Stomach (tissue), 9 donors: ENCODE measurements around the gene TRPM4. TPM values are rescaled to one million over a fixed set of nuclear protein-coding genes. Genes with fewer than 3 reads are reported as not detected.

Experiments used
- DNase-seq, 2 donors: peaks; one replicate each; pipeline versions ENCODE4 v3.0.0 to v3.0.0-alpha.2; 2013 to 2019
- H3K27ac ChIP-seq, 5 donors: fragments of 200-600 bp in 4 of 5; sonication (generic) in 4 of 5; one replicate each; pipeline ENCODE4 v1.5.1; 2013 to 2019; ENCODE audit warnings: mild to moderate bottlenecking in 1 of 5, moderate library complexity in 1 of 5
- H3K27me3 ChIP-seq, 3 donors: fragments of 200-600 bp; sonication (generic); one replicate each; pipeline ENCODE4 v1.5.1; 2017 to 2019; ENCODE audit warnings: mixed run types in 1 of 3
- H3K36me3 ChIP-seq, 4 donors: fragments of 200-600 bp; sonication (generic); 1 replicate in 3 of 4; 2 replicates in 1 of 4; pipeline ENCODE4 v1.5.1; 2016 to 2019
- H3K4me1 ChIP-seq, 4 donors: fragments of 200-600 bp; sonication (generic); one replicate each; pipeline ENCODE4 v1.5.1; 2016 to 2019
- H3K4me3 ChIP-seq, 4 donors: fragments of 200-600 bp; sonication (generic) in 3 of 4; one replicate each; pipeline ENCODE4 v1.5.1; 2016 to 2019; ENCODE audit warnings: mild to moderate bottlenecking in 1 of 4
- H3K9me3 ChIP-seq, 4 donors: fragments of 200-600 bp; sonication (generic); one replicate each; pipeline ENCODE4 v1.5.1; 2016 to 2019
- CTCF ChIP-seq, 7 experiments: fragments of 450-650 bp in 4 of 7; fragments of 200-600 bp in 3 of 7; sonication (generic) in 3 of 7; IDR thresholded peaks; one replicate each; pipeline ENCODE4 v1.5.1; 2016 to 2019; ENCODE audit warnings: antibody characterized with exemption in 7 of 7, control low read depth in 2 of 7, mild to moderate bottlenecking in 1 of 7
- EP300 ChIP-seq: sonication (generic); formaldehyde crosslinking; IDR thresholded peaks from one replicate; pipeline ENCODE4 v1.6.1; 2017; ENCODE audit warnings: antibody characterized with exemption
- POLR2A ChIP-seq, 4 donors: fragments of 450-650 bp; IDR thresholded peaks; one replicate each; pipeline ENCODE4 v1.6.1; 2016; ENCODE audit warnings: antibody characterized with exemption in 4 of 4, control low read depth in 2 of 4, mild to moderate bottlenecking in 1 of 4, moderate library complexity in 1 of 4
- POLR2AphosphoS5 ChIP-seq, 3 donors: sonication (generic); formaldehyde crosslinking; IDR thresholded peaks; one replicate each; pipeline ENCODE4 v1.6.1; 2016; ENCODE audit warnings: antibody characterized with exemption in 3 of 3
- WGBS, 5 donors: extraction: QIAGEN DNeasy Blood & Tissue Kit in 3 of 5; methylation state at CpG; one replicate each; pipeline versions ENCODE4 v1.1.5 to v1.1.7; 2013 to 2018; 5-methylcytosine and 5-hydroxymethylcytosine counted together
- intact Hi-C: fragments of 100-400 bp; cut with DNase I; formaldehyde crosslinking; loops from one replicate; pipeline ENCODE4 v1.15.1; 2023; ENCODE audit warnings: low total_unique reads
- polyA plus RNA-seq, 3 donors: library from polyadenylated mRNA; stranded (reverse); fragments of 200-250 nt; gene quantifications; one replicate each; pipeline ENCODE4 v1.2.3, GENCODE V29; 2013
- total RNA-seq, 5 donors: library from RNA; depleted of rRNA; stranded (reverse); fragments of >200 nt; gene quantifications; one replicate each; pipeline versions ENCODE4 v1.1.0 to v1.2.3, GENCODE V29; 2014 to 2016
- donor health status: healthy with polysubstance abuse.
- donor health status: Bipolar disorder and iron deficiency.
- donor health status: healthy.

The TRPM4 gene
- total and polyA plus RNA-seq, 8 donors = 11.8 to 1,449 (median 71.9) TPM

- peaks cover 0 to 21% (median 0%) of the 10 kb centered on the region in 3 donors for H3K27me3 ChIP-seq
- H3K27ac ChIP-seq = peak overlapping the region in 2 of 5 donors; percentile 26 to 35
Observed at GRCh38 chr19:49155820-49156346, 1.7 kb upstream of the TRPM4 start.

GRCh38 chr19:49160450-49161189 is 3.0 kb downstream of the TRPM4 start:
- intact Hi-C loops = no loop called here
- 83 to 91% (median 89%) methylated on average over 13 of the region's 13 CpGs for WGBS, 5 donors
- Histone ChIP-seq H3K4me1 (peaks cover 20 to 68% (median 50%) of the 10 kb centered on the region in 4 donors), H3K27me3 (peaks cover 0 to 12% (median 0%) of the 10 kb centered on the region in 3 donors), H3K9me3 (no peaks in the 10 kb centered on the region), H3K36me3 (peaks cover 0 to 11% (median 5%) of the 10 kb centered on the region in 4 donors), H3K27ac (no peak overlapping the region), H3K4me3 (no peak overlapping the region)
- no peak for TF ChIP-seq POLR2AphosphoS5 (IDR thresholded peaks at IDR 0.05)
- TF ChIP-seq CTCF (IDR thresholded peaks at IDR 0.05) = no peak
- TF ChIP-seq EP300 = no peak
- TF ChIP-seq POLR2A (IDR thresholded peaks at IDR 0.05) = no peak
- DNase-seq = no peak

More at GRCh38 chr19:49155820-49156346, 1.7 kb upstream of the TRPM4 start:
- no peaks in the 10 kb centered on the region for H3K9me3 ChIP-seq
- peak in 1 of 2 donors; percentile 74 for DNase-seq
- WGBS, 5 donors = 67 to 89% (median 73%) methylated on average over 4 of the region's 4 CpGs
- peaks cover 18 to 54% (median 42%) of the 10 kb centered on the region in 4 donors for H3K4me1 ChIP-seq
- TF ChIP-seq POLR2AphosphoS5 (IDR thresholded peaks at IDR 0.05) = no peak
- TF ChIP-seq CTCF (IDR thresholded peaks at IDR 0.05) = no peak
- no peak for TF ChIP-seq POLR2A (IDR thresholded peaks at IDR 0.05)
- TF ChIP-seq EP300 = no peak
- intact Hi-C loops = loop anchor here (10.0 kb wide), 1 partner anchor 61 kb away; no protein-coding TSS in a partner anchor
- no peak overlapping the region for H3K4me3 ChIP-seq
- peaks cover 0 to 3% (median 0%) of the 10 kb centered on the region in 4 donors for H3K36me3 ChIP-seq

GRCh38 chr19:49161987-49162386 is 4.4 kb downstream of the TRPM4 start:
- H3K4me1 ChIP-seq = peaks cover 25 to 73% (median 56%) of the 10 kb centered on the region in 4 donors
- no peak for DNase-seq
- peaks cover 0 to 11% (median 5%) of the 10 kb centered on the region in 4 donors for H3K36me3 ChIP-seq
- peak overlapping the region in 2 of 5 donors; percentile 35 to 39 for H3K27ac ChIP-seq
- no peak overlapping the region for H3K4me3 ChIP-seq
- 27 to 42% (median 36%) methylated on average over 4 of the region's 4 CpGs for WGBS, 5 donors
- intact Hi-C loops = no loop called here
- peaks cover 0 to 12% (median 0%) of the 10 kb centered on the region in 3 donors for H3K27me3 ChIP-seq
- no peak for TF ChIP-seq POLR2AphosphoS5 (IDR thresholded peaks at IDR 0.05)
- no peak for TF ChIP-seq EP300
- TF ChIP-seq CTCF (IDR thresholded peaks at IDR 0.05) = no peak
- no peak for TF ChIP-seq POLR2A (IDR thresholded peaks at IDR 0.05)
- no peaks in the 10 kb centered on the region for H3K9me3 ChIP-seq

DNA sequence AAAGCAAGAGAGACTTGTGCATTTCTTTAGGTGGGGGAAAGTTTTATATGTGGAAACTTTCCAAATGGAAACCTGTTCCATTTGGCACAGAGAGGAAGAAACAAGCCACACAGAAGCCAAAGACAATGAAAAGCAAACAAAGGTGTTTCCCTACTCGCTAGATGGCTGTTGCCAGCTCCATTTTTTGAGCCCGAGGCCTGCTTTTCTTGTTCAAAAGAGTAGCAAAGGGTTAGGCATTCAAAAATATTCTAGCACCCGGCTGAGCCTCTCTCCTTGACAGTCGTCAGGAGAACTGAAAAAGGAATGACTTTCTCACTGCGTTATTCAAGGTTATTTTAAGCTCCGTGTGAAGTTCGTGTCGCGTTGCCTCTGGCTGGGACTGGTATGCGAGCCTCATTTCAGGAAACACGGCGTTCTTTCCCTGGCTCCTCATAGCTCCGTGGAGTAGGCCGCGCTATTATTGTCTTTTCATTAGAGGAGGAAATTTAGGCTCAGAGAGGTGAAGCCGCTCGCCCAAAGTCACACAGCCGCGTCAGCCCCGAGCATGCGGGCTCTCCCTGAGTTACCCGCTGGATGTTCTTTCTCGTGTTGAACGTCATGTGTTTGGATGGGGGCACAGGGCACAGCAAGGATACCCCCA is 7.6 kb downstream of the TRPM4 start:
- no peak for TF ChIP-seq CTCF (IDR thresholded peaks at IDR 0.05)
- TF ChIP-seq POLR2AphosphoS5 (IDR thresholded peaks at IDR 0.05) = peak in 2 of 3 donors; percentile 26 to 57
- Histone ChIP-seq H3K9me3 (no peaks in the 10 kb centered on the region), H3K4me1 (peaks cover 18 to 54% (median 30%) of the 10 kb centered on the region in 4 donors), H3K36me3 (peaks cover 0 to 38% (median 30%) of the 10 kb centered on the region in 4 donors), H3K27ac (peak overlapping the region; percentile 78 to 87 (median 83)), H3K27me3 (no peaks in the 10 kb centered on the region), H3K4me3 (peak overlapping the region in 3 of 4 donors; percentile 3 to 24 (median 23))
- WGBS, 5 donors = 23 to 46% (median 33%) methylated on average over 24 of the region's 24 CpGs
- intact Hi-C loops = no loop called here
- DNase-seq = peak; percentile 66 to 68
